Fibroblast of lung (primary cell): ENCODE data around the gene SORCS2.

ENCODE experiments used
- CTCF ChIP-seq, 2 donors: IDR thresholded peaks in 1 of 2; conservative IDR thresholded peaks in 1 of 2; 1 replicate in 1 of 2; 2 replicates in 1 of 2; pipeline ENCODE4 v1.5.1; 2011 to 2012; ENCODE audit warnings: low read length in 2 of 2, control low read depth in 1 of 2, inconsistent platforms in 1 of 2, low read depth in 1 of 2, mild to moderate bottlenecking in 1 of 2
- EZH2 ChIP-seq: IDR thresholded peaks from 2 replicates; pipeline ENCODE4 v1.5.1; 2012; ENCODE audit warnings: low read length, control low read depth, mild to moderate bottlenecking; ENCODE audit errors: missing control alignments

- no peak for TF ChIP-seq CTCF (conservative IDR thresholded peaks at IDR 0.05 in 1 of 2, IDR thresholded peaks at IDR 0.05 in 1 of 2; ENCODE audit: low read depth in 1 of 2, low read length in 2 of 2)
- no peak for TF ChIP-seq EZH2
Measured at GRCh38 chr4:7425124-7425523, 232.8 kb downstream of the SORCS2 start.
